ENCODE data around the gene SUGCT. TPM values are rescaled to one million over a fixed set of nuclear protein-coding genes. Genes with fewer than 3 reads are reported as not detected.

Gene SUGCT
- total and polyA plus RNA-seq, 2 of the 8 experiments (the other 6 are each of a cell fraction or from before 2014, with no cell fraction given), result 2.8 to 5.4 TPM

- H2BK20ac ChIP-seq (ENCODE audit: low read length), result no peak overlapping the region
- H2BK120ac ChIP-seq (replicated peaks; ENCODE audit: low read depth, low read length), result no peak overlapping the region
- no peak overlapping the region for H2BK15ac ChIP-seq (ENCODE audit: low read length)
- no peak overlapping the region for H3K4me3 ChIP-seq (ENCODE audit: extremely low read depth in 1 of 4, insufficient read depth in 2 of 4, low read depth in 3 of 4, low read length in 4 of 4)
- no peaks in the 10 kb centered on the region for H3K36me3 ChIP-seq (ENCODE audit: control insufficient read depth in 2 of 4, insufficient read depth in 4 of 4, low read length in 3 of 4)
- no peaks in the 10 kb centered on the region for H4K20me1 ChIP-seq (replicated peaks in 1 of 2; ENCODE audit: control insufficient read depth in 1 of 2, insufficient read depth in 2 of 2, low read length in 2 of 2)
- no peak overlapping the region for H2BK12ac ChIP-seq (ENCODE audit: low read depth, low read length)
- ChIA-PET CTCF (ENCODE audit: partially characterized antibody) (no interaction called here), POLR2A (ENCODE audit: partially characterized antibody) (no interaction called here)
- H3K79me1 ChIP-seq (ENCODE audit: low read depth, low read length), result no peaks in the 10 kb centered on the region
- H3K18ac ChIP-seq (ENCODE audit: extremely low read depth, low read length), result no peak overlapping the region
- H3K9me3 ChIP-seq (ENCODE audit: insufficient read depth in 2 of 2, low read depth in 1 of 2, low read length in 1 of 2), result no peaks in the 10 kb centered on the region
- H2AK5ac ChIP-seq (ENCODE audit: low read depth, low read length), result no peak overlapping the region
- no peak overlapping the region for H3K27ac ChIP-seq (ENCODE audit: low read depth, low read length)
- no peak overlapping the region for H3K56ac ChIP-seq (replicated peaks; ENCODE audit: insufficient read length, low read depth, low read length)
- H3K79me2 ChIP-seq (ENCODE audit: control insufficient read depth in 1 of 2, insufficient read depth in 2 of 2, low read length in 2 of 2), result no peaks in the 10 kb centered on the region
- H4K8ac ChIP-seq (ENCODE audit: extremely low read depth, insufficient read depth, low read length), result no peak overlapping the region
- H3K9ac ChIP-seq (replicated peaks in 1 of 4; ENCODE audit: extremely low read depth in 1 of 4, low read depth in 3 of 4, low read length in 3 of 4), result no peak overlapping the region
- DNase-seq (ENCODE audit: low read depth in 1 of 2, low spot score in 2 of 2) (no peak), FAIRE-seq (no peak)
- no peak overlapping the region for H2AFZ ChIP-seq (ENCODE audit: low read length)
- H3K23me2 ChIP-seq (ENCODE audit: low read depth, low read length), result no peaks in the 10 kb centered on the region
- H3K14ac ChIP-seq (ENCODE audit: insufficient read length), result no peak overlapping the region
- no peak overlapping the region for H3K4me2 ChIP-seq (ENCODE audit: insufficient read depth in 1 of 2, low read depth in 2 of 2, low read length in 2 of 2)
- no peak overlapping the region for H2BK5ac ChIP-seq (ENCODE audit: low read depth, low read length)
- WGBS, 2 experiments (ENCODE audit: extremely low coverage in 1 of 2, insufficient coverage in 1 of 2, insufficient read length in 1 of 2, insufficient replicate concordance in 2 of 2, low coverage in 1 of 2, low lambda C conversion rate in 2 of 2, missing lambda C conversion rate in 1 of 2), result 94% methylated on average over 1 of the region's 1 CpG; no CpG with 5 or more reads in 1 of the 2 experiments
- H3K23ac ChIP-seq (ENCODE audit: insufficient read length), result no peak overlapping the region
- H4K91ac ChIP-seq (replicated peaks; ENCODE audit: insufficient read length, low read length), result no peak overlapping the region
- H4K5ac ChIP-seq (ENCODE audit: insufficient read length, low read depth, low read length), result no peak overlapping the region
- no peak overlapping the region for H3K4ac ChIP-seq (replicated peaks; ENCODE audit: insufficient read length, low read depth, low read length)
- H3K4me1 ChIP-seq (replicated peaks in 1 of 4; ENCODE audit: control insufficient read depth in 3 of 4, insufficient read depth in 4 of 4, low read length in 3 of 4), result no peaks in the 10 kb centered on the region
- peaks cover 0 to 1% (median 0%) of the 10 kb centered on the region in 4 experiments; a peak in 1 of 7 replicates for H3K27me3 ChIP-seq (replicated peaks in 1 of 4; ENCODE audit: control insufficient read depth in 3 of 4, extremely low read depth in 1 of 4, insufficient read depth in 3 of 4, low read length in 3 of 4)
- TF ChIP-seq CBX8 (IDR thresholded peaks at IDR 0.05; ENCODE audit: borderline replicate concordance, low read depth, low read length), result no peak
- no peak for TF ChIP-seq SAP30 (IDR thresholded peaks at IDR 0.05; ENCODE audit: insufficient read depth, insufficient replicate concordance, low read length)
- TF ChIP-seq BACH1 (IDR thresholded peaks at IDR 0.05; ENCODE audit: low read length), result no peak
- TF ChIP-seq TBP (IDR thresholded peaks at IDR 0.05; ENCODE audit: low read depth, low read length), result no peak
- no peak for TF ChIP-seq E2F6 (IDR thresholded peaks at IDR 0.05)
- no peak for TF ChIP-seq RBBP5 (IDR thresholded peaks at IDR 0.05; ENCODE audit: borderline replicate concordance, low read depth, low read length)
- no peak for TF ChIP-seq ASH2L (IDR thresholded peaks at IDR 0.05; ENCODE audit: low read length)
- TF ChIP-seq ZNF274 (IDR thresholded peaks at IDR 0.05; ENCODE audit: borderline replicate concordance, extremely low read depth, low read length), result no peak
- TF ChIP-seq KDM5A (IDR thresholded peaks at IDR 0.05; ENCODE audit: low read length), result no peak
- no peak for TF ChIP-seq EGR1 (IDR thresholded peaks at IDR 0.05; ENCODE audit: borderline replicate concordance, low read depth, low read length)
- TF ChIP-seq KDM1A (IDR thresholded peaks at IDR 0.05; ENCODE audit: borderline replicate concordance, low read length), result no peak
- no peak for TF ChIP-seq YY1 (IDR thresholded peaks at IDR 0.05; ENCODE audit: low read depth, low read length)
- no peak for TF ChIP-seq TAF7 (optimal IDR thresholded peaks at IDR 0.05; ENCODE audit: borderline replicate concordance, low read depth, low read length)
- TF ChIP-seq BCL11A (IDR thresholded peaks at IDR 0.05; ENCODE audit: low read depth in 2 of 2, low read length in 2 of 2), result no peak
- no peak for TF ChIP-seq CTBP2 (IDR thresholded peaks at IDR 0.05; ENCODE audit: borderline replicate concordance, insufficient read depth, insufficient read length, low read length)
Measured at GRCh38 chr7:40796723-40797122, 661.9 kb downstream of the SUGCT start.
